Measurements from ENCODE around the gene CADM1. TPM values are rescaled to one million over a fixed set of nuclear protein-coding genes. Genes with fewer than 3 reads are reported as not detected.

CADM1 gene
- total and polyA plus RNA-seq, 10 of the 15 experiments (the other 5 are each of a cell fraction or from before 2014, with no cell fraction given) = 0.03 to 0.48 (median 0.15) TPM; not detected in 3

DNA sequence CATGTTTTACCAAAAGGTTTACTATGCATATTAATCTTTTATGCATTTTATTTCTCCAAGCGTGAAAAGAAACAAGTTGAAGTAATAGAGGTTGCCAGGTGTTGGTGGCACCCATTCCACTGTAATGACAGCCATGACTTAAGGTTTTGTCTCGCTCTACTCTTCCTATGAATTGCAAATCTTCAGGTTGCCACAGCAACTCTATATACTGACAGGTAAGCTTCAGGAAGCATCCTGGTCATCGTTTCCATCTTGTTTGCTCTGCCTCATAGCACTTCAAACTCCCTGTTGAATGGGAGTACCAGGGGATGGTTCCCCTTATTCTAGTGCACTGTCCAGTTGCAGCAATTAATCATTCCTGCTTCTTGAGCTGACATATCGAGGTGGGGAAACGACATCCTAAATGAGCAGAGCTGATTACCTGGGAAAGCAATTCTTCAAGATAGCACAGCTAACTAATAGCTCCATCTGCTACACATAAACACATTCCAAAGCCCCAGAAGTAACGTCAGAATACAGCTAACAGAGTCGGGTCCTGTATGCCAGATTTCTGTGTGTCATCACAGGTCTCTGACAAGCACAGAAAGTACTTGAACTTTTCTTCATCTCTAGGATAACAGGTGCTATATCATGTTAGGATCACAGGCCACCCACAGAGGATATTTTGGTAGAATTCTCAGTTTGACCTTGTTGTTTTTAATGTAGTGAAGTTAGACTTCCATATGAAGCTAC lies 80.3 kb downstream of the CADM1 start (continued):
- TF ChIP-seq ETV6 (conservative IDR thresholded peaks at IDR 0.05 in 1 of 2, IDR thresholded peaks at IDR 0.05 in 1 of 2; ENCODE audit: borderline replicate concordance in 1 of 2, low read depth in 1 of 2) = no peak
- TF ChIP-seq SMAD1 (IDR thresholded peaks at IDR 0.05; ENCODE audit: low read depth, partially characterized antibody) = no peak
- TF ChIP-seq CBX5 (IDR thresholded peaks at IDR 0.05; ENCODE audit: low read depth) = no peak

DNA sequence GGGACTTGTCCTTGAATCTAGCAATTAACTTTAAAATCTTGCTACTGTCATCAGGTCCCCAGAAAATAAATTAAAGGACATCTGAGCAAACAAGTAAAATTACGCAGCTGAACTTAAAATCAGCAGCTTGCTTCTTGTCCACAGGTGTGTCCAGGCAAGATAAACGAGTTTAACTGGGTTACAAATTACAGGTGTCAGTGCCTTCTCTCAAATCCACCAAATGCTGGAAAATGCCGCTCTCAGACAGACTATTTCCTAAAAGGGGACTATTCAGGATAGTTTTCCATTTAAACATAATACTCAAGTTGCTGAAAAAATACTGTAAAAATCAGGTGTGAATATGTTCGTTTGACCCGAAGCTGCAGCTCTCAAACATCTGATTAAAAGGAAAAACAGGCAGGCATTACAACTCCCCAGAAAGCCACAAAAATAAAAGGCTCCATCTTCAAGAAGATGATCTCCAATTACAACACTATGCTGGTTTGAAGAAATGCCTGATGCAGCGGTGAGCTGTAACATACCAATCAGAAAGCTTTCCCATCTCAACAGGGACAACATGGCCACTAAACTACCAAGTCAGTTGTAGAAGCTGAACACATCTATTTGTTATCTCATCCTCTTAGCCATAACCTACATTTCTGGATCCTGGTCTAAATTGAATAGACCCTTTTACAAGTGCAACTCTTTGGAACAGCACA lies 82.1 kb downstream of the CADM1 start:
- ChIA-PET POLR2A (no interaction called here), RAD21 (ENCODE audit: unreplicated experiment) (no interaction called here), CTCF (no interaction called here), SMC1A (ENCODE audit: uncharacterized antibody, unreplicated experiment) (interaction anchor here (1.0 kb wide), 1 partner anchor 25 kb away, joined by 3 read pairs; no protein-coding TSS in a partner anchor)
- intact Hi-C loops (cut with micrococcal nuclease; ENCODE audit: unreplicated experiment) = no loop called here
- Histone ChIP-seq H3K27ac (ENCODE audit: control insufficient read depth, insufficient read depth) (no peak overlapping the region), H3K9ac (ENCODE audit: control insufficient read depth, insufficient read depth, low read length) (no peak overlapping the region), H2AFZ (ENCODE audit: control insufficient read depth, low read depth, low read length) (no peak overlapping the region), H3K36me3 (ENCODE audit: control insufficient read depth in 2 of 2, insufficient read depth in 2 of 2, low read length in 1 of 2) (no peaks in the 10 kb centered on the region), H3K27me3 (replicated peaks in 1 of 2; ENCODE audit: control insufficient read depth in 2 of 2, insufficient read depth in 2 of 2, low read length in 1 of 2) (no peaks in the 10 kb centered on the region; a peak in 1 of 4 replicates), H3K4me3 (no peak overlapping the region), H3K4me1 (ENCODE audit: control insufficient read depth, insufficient read depth, low read length) (no peaks in the 10 kb centered on the region), H3K79me2 (ENCODE audit: control insufficient read depth, insufficient read depth, low read length) (no peaks in the 10 kb centered on the region), H3K4me2 (ENCODE audit: control insufficient read depth, insufficient read depth) (no peak overlapping the region), H3K9me3 (replicated peaks; ENCODE audit: control insufficient read depth, insufficient read depth, low read length) (no peaks in the 10 kb centered on the region), H4K20me1 (ENCODE audit: control insufficient read depth, insufficient read depth) (no peaks in the 10 kb centered on the region)
- FAIRE-seq = no peak
- no peak for TF ChIP-seq BRCA1 (IDR thresholded peaks at IDR 0.05; ENCODE audit: low read depth, low read length)
- TF ChIP-seq STAT3 (IDR thresholded peaks at IDR 0.05; ENCODE audit: low read depth, low read length) = no peak
- 9% methylated on average over 6 of the region's 6 CpGs for WGBS (ENCODE audit: insufficient coverage, insufficient replicate concordance, low lambda C conversion rate, missing lambda C conversion rate)
- no TSS peak for BruUV-seq (replicated peaks)
- in situ Hi-C loops (cut with MboI) = no loop called here
- DNase-seq (ENCODE audit: low read depth, low spot score) = no peak
- no peak for ATAC-seq
